ENCODE measurements around the gene SLAMF6.

SLAMF6 gene

DNA sequence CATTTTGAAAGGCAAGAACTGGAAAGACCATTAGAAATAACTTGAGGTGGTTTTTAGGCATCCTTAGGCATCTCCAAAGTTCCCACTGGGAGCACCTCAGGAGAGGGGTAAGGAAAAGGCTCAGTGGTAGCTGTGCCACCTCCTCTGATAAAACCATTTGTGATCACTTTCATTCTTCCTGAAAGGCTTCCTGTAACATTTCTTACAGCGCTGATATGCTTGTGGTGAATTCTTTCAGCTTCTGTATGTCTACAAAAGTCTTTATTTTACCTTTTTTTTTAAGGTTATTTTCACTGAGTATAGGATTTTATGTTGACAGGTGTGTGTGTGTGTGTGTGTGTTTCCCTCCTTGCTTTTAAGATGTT lies 67.9 kb downstream of the SLAMF6 start:
- Histone ChIP-seq H3K27ac (ENCODE audit: low read length) (no peak overlapping the region), H3K9me3 (ENCODE audit: insufficient read depth, low read depth, low read length) (no peaks in the 10 kb centered on the region), H3K9ac (ENCODE audit: low read depth, low read length) (no peak overlapping the region), H3K27me3 (ENCODE audit: insufficient read depth, low read length) (no peaks in the 10 kb centered on the region), H3K4me1 (ENCODE audit: insufficient read depth, low read length) (no peaks in the 10 kb centered on the region), H3K36me3 (ENCODE audit: insufficient read depth, low read depth, low read length) (no peaks in the 10 kb centered on the region), H3K4me3 (ENCODE audit: low read length) (no peak overlapping the region)

DNA sequence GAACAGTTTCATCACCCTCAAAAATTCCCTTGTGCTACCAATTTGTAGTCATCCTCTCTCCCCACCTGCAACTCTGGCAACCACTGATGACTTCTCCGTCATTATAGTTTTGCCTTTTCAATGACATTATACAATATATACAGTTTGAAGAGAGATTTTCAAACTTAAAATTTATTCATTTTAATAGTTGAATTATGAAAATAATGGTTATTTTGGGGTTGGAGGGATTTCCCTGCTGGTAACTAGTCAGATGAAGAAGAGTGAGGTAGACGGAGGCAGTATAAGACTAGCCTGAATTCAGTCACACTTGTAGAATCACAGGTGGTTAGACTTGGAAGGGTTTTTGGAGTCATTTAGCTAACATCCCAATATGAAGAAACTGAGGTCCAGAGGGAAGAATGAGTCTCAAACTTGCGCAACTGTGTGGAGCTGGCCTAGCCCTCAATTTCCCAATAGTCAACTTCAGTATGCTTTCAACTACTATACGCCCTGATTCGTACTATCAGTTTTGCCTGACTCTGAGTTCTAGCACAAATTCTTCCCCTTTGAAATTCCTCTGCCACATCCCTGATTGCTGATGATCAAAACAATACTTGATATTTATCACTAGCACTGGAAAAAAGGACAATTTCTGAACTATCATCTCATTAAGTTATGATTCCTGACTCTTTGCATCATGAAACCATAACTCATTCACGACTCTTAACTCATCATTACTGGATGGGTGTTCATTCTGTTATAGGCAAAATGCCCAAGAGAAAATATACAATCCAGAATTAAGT lies 68.5 kb downstream of the SLAMF6 start:
- Histone ChIP-seq H3K4me1 (ENCODE audit: insufficient read depth, low read length) (no peaks in the 10 kb centered on the region), H3K27me3 (ENCODE audit: insufficient read depth, low read length) (no peaks in the 10 kb centered on the region), H3K36me3 (ENCODE audit: insufficient read depth, low read depth, low read length) (no peaks in the 10 kb centered on the region), H3K27ac (ENCODE audit: low read length) (no peak overlapping the region), H3K4me3 (ENCODE audit: low read length) (no peak overlapping the region), H3K9me3 (ENCODE audit: insufficient read depth, low read depth, low read length) (no peaks in the 10 kb centered on the region), H3K9ac (ENCODE audit: low read depth, low read length) (no peak overlapping the region)

DNA sequence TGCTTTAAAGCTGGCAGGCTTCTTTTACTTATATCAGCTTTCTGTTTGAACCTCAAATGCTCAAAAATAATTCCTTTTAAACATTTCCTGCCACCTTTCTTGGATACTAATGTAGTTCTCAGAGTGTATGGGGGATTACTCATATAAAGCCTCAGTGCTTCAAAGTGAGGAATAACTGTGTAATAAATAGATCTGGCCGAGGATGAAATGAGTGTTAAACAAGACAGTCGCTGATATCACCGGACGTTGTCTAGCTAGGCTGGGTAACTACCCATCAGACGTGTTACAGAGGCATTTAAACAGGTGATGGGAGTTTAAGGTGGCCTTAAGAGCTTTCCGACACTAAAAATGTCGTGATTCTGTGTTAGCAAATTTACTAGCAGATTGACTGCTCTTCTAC lies 69.6 kb downstream of the SLAMF6 start:
- H3K36me3 ChIP-seq (ENCODE audit: insufficient read depth, low read depth, low read length), result no peaks in the 10 kb centered on the region
- no peak overlapping the region for H3K9ac ChIP-seq (ENCODE audit: low read depth, low read length)
- no peaks in the 10 kb centered on the region for H3K4me1 ChIP-seq (ENCODE audit: insufficient read depth, low read length)

GRCh38 chr1:160451859-160452232 lies 71.2 kb downstream of the SLAMF6 start:
- no peaks in the 10 kb centered on the region for H3K36me3 ChIP-seq (ENCODE audit: insufficient read depth, low read depth, low read length)
- H3K4me3 ChIP-seq (ENCODE audit: low read length), result no peak overlapping the region
- H3K4me1 ChIP-seq (ENCODE audit: insufficient read depth, low read length), result no peaks in the 10 kb centered on the region
- H3K9me3 ChIP-seq (ENCODE audit: insufficient read depth, low read depth, low read length), result no peaks in the 10 kb centered on the region
- no peaks in the 10 kb centered on the region for H3K27me3 ChIP-seq (ENCODE audit: insufficient read depth, low read length)
- no peak overlapping the region for H3K27ac ChIP-seq (ENCODE audit: low read length)
- no peak overlapping the region for H3K9ac ChIP-seq (ENCODE audit: low read depth, low read length)

More for the DNA sequence above, 69.6 kb downstream of the SLAMF6 start:
- H3K27me3 ChIP-seq (ENCODE audit: insufficient read depth, low read length), result no peaks in the 10 kb centered on the region
- H3K9me3 ChIP-seq (ENCODE audit: insufficient read depth, low read depth, low read length), result no peaks in the 10 kb centered on the region
- no peak overlapping the region for H3K4me3 ChIP-seq (ENCODE audit: low read length)
- no peak overlapping the region for H3K27ac ChIP-seq (ENCODE audit: low read length)

DNA sequence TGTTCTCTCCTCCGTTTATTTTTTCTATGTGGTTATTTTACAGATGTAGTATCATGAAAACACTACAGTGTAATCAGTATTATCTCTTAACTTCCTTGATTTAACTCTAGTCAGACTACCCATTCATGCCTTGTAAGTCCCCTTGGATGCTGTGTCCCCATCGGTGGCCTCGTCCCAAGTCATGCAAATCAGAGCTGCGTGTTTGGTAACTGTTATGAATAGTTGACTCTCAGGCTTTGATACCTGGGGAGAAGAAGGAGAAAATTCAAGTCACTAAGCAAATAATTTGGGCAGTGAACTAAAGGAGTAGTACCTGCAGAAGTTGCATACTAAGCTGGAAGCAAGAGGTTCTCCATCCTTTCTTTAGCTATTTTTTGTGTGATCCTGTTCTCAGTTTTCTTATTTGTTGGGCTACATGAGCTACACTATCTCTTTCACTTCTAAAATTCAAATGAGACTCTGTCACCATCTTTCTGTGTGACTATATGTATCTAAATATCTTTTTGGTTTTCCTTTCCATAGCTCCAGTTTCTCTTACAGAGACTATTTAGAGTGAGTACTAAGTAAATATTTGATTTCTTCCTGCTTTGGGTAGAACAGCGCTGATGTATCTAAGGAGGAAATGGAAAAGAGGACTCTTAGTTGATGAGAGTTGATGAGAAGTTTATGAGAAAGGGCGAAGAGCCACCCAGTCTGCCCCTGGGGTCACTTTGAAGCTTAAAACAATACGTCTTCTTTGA lies 71.8 kb downstream of the SLAMF6 start:
- Histone ChIP-seq H3K4me3 (ENCODE audit: low read length) (no peak overlapping the region), H3K27me3 (ENCODE audit: insufficient read depth, low read length) (no peaks in the 10 kb centered on the region)

DNA sequence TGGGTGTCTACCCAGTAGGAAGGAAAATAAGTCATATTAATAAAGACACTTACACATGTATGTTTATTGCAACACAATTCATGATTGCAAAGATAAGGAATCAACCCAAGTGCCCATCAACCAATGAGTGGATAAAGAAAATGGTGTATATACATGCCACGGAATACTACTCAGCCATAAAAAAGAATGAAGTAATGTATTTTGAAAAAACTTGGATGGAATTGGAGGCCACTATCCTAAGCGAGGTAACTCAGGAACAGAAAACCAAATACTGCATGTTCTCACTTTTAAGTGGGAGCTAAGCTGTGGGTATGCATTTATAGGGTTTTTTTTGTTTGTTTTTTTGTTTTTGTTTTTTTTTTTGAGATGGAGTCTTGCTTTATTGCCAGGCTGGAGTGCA lies 73.6 kb downstream of the SLAMF6 start:
- Histone ChIP-seq H3K4me3 (ENCODE audit: low read length) (no peak overlapping the region), H3K36me3 (ENCODE audit: insufficient read depth, low read depth, low read length) (no peaks in the 10 kb centered on the region), H3K9ac (ENCODE audit: low read depth, low read length) (no peak overlapping the region), H3K9me3 (ENCODE audit: insufficient read depth, low read depth, low read length) (no peaks in the 10 kb centered on the region), H3K4me1 (ENCODE audit: insufficient read depth, low read length) (no peaks in the 10 kb centered on the region), H3K27ac (ENCODE audit: low read length) (no peak overlapping the region), H3K27me3 (ENCODE audit: insufficient read depth, low read length) (no peaks in the 10 kb centered on the region)

More for the DNA sequence above, 71.8 kb downstream of the SLAMF6 start:
- Histone ChIP-seq H3K27ac (ENCODE audit: low read length) (no peak overlapping the region), H3K9me3 (ENCODE audit: insufficient read depth, low read depth, low read length) (no peaks in the 10 kb centered on the region), H3K36me3 (ENCODE audit: insufficient read depth, low read depth, low read length) (no peaks in the 10 kb centered on the region), H3K9ac (ENCODE audit: low read depth, low read length) (no peak overlapping the region), H3K4me1 (ENCODE audit: insufficient read depth, low read length) (no peaks in the 10 kb centered on the region)

DNA sequence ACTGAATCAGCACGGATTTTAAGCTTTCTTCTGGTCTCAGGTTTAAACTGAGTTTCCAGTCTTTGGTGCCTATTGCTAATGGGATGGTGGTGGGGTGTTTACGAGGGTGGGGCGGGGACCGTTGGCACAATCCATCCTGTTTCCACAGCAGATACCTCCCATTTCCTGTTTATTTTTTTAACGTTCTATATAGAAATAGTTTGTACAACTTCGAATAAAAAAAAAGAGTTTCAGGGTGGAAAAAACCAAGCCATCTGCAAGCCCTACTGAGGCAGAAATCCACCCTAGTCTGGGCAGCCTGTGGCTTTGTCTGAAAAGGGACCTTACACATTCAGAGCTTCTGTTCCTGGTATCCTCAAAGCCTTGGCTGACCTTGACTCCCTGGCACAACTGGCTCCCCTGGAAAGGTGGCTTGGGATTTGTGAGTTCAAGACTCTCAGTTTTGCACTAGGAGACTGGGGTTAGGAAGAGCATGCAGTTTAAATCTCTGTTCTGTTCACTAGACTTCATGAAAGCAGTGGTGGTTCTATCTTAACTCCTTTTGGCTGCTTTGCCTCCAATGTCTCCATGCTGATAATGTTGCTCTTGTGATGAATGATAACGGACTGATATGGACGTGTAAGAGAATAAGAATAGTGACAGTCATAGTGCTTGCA lies 76.0 kb downstream of the SLAMF6 start:
- Histone ChIP-seq H3K9ac (ENCODE audit: low read depth, low read length) (no peak overlapping the region), H3K9me3 (ENCODE audit: insufficient read depth, low read depth, low read length) (no peaks in the 10 kb centered on the region), H3K27ac (ENCODE audit: low read length) (no peak overlapping the region), H3K27me3 (ENCODE audit: insufficient read depth, low read length) (no peaks in the 10 kb centered on the region), H3K36me3 (ENCODE audit: insufficient read depth, low read depth, low read length) (no peaks in the 10 kb centered on the region), H3K4me1 (ENCODE audit: insufficient read depth, low read length) (no peaks in the 10 kb centered on the region), H3K4me3 (ENCODE audit: low read length) (no peak overlapping the region)

GRCh38 chr1:160439718-160440117 lies 83.3 kb downstream of the SLAMF6 start:
- Histone ChIP-seq H3K27me3 (ENCODE audit: insufficient read depth, low read length) (no peaks in the 10 kb centered on the region), H3K36me3 (ENCODE audit: insufficient read depth, low read depth, low read length) (no peaks in the 10 kb centered on the region), H3K4me3 (ENCODE audit: low read length) (no peak overlapping the region), H3K9me3 (ENCODE audit: insufficient read depth, low read depth, low read length) (no peaks in the 10 kb centered on the region), H3K4me1 (ENCODE audit: insufficient read depth, low read length) (no peaks in the 10 kb centered on the region), H3K9ac (ENCODE audit: low read depth, low read length) (no peak overlapping the region), H3K27ac (ENCODE audit: low read length) (no peak overlapping the region)

- no peaks in the 10 kb centered on the region for H3K27me3 ChIP-seq (ENCODE audit: insufficient read depth, low read length)
- no peak overlapping the region for H3K27ac ChIP-seq (ENCODE audit: low read length)
- no peak overlapping the region for H3K4me3 ChIP-seq (ENCODE audit: low read length)
- no peak overlapping the region for H3K9ac ChIP-seq (ENCODE audit: low read depth, low read length)
- H3K9me3 ChIP-seq (ENCODE audit: insufficient read depth, low read depth, low read length), result no peaks in the 10 kb centered on the region
- H3K36me3 ChIP-seq (ENCODE audit: insufficient read depth, low read depth, low read length), result no peaks in the 10 kb centered on the region
- no peaks in the 10 kb centered on the region for H3K4me1 ChIP-seq (ENCODE audit: insufficient read depth, low read length)
Observed at GRCh38 chr1:160438935-160439334, 84.1 kb downstream of the SLAMF6 start.

DNA sequence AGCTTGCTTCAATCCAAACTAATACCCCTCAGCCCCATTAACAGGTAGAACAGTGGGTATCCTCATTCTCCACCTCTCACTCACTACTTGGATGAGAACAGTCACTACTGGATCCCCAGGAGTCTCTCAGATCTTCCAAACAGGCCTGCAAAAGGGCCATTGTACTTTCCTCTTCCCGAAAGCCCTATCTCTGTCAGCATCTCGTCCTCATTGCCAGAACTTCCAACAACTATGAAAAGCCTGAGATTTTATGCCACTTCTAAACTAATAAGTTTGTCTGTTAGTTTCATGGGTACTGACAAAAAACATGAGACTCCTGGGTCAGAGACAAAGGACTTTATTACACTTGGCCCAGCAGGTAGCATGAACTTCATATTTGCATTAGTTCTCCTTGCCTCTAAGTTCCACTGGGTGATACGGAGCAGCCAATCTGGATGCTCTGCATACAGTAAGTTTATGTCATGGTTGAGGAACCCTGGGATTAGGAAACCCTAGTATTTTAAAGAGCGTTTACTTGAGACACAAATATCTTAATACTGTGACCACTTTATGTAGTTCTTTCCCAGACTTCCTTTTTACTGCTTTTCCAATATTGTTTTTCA lies 84.6 kb downstream of the SLAMF6 start:
- Histone ChIP-seq H3K36me3 (ENCODE audit: insufficient read depth, low read depth, low read length) (no peaks in the 10 kb centered on the region), H3K9ac (ENCODE audit: low read depth, low read length) (no peak overlapping the region), H3K27me3 (ENCODE audit: insufficient read depth, low read length) (no peaks in the 10 kb centered on the region), H3K4me1 (ENCODE audit: insufficient read depth, low read length) (no peaks in the 10 kb centered on the region), H3K4me3 (ENCODE audit: low read length) (no peak overlapping the region), H3K9me3 (ENCODE audit: insufficient read depth, low read depth, low read length) (no peaks in the 10 kb centered on the region), H3K27ac (ENCODE audit: low read length) (no peak overlapping the region)

DNA sequence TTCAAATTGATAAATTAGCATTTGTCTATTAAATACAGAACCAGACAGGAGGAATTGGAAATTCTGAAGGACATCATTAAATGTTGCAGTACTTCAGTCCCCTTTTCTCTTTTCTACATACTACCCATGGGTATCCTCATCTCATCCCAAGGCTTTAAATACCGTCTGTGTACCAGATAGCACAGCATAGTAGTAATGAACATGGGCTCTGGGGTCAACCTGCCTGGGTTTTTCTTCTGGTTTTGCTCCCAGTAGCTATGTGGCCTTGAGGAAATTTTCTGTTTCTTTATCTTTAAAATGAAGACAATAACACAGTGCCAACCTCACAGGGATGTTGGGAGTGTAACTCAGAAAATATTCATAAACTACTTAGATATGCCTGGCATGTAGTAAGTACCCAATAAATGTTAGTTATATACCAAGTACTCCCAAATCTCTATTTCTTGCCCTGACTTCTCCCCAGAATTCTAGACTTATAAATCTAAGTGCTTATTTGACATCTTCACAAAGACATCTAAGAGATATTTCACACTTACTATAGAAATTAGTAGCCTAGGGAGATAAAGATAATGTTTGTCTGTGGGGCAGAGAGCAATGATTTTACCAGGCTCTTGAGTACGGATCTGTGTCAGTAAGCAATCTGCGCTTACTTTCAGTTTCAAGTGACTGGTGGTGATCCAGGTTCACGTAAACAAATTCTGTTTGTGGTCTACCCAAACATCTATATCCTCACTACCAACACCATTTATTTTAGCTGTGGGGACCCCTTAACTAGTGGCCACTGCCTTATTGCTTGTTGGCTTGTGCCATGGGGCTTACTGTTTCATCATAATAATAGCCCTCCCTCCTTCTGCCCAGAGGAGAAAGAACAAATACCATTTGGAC lies 85.4 kb downstream of the SLAMF6 start:
- Histone ChIP-seq H3K9me3 (ENCODE audit: insufficient read depth, low read depth, low read length) (no peaks in the 10 kb centered on the region), H3K9ac (ENCODE audit: low read depth, low read length) (no peak overlapping the region), H3K27me3 (ENCODE audit: insufficient read depth, low read length) (no peaks in the 10 kb centered on the region), H3K36me3 (ENCODE audit: insufficient read depth, low read depth, low read length) (no peaks in the 10 kb centered on the region), H3K4me1 (ENCODE audit: insufficient read depth, low read length) (no peaks in the 10 kb centered on the region), H3K27ac (ENCODE audit: low read length) (no peak overlapping the region), H3K4me3 (ENCODE audit: low read length) (no peak overlapping the region)
